GM23338 (cell line): ENCODE results near the gene AGPAT3. TPM values are rescaled to one million over a fixed set of nuclear protein-coding genes. Genes with fewer than 3 reads are reported as not detected.

Experiments used
- ATAC-seq: fragments of 200-7000 bp; cut with Tn5 transposase; 3 replicates; pipeline ENCODE4 v1.9.1; 2020
- DNase-seq: peaks from one replicate; pipeline ENCODE4 v3.0.0-alpha.2; 2015; ENCODE audit warnings: low spot score
- H2AFZ ChIP-seq: fragments of 200-600 bp; sonication (generic); 2 replicates; pipeline ENCODE4 v1.8.0; 2016; ENCODE audit warnings: antibody characterized with exemption, mild to moderate bottlenecking, moderate library complexity
- H3F3A ChIP-seq: fragments of 200-600 bp; sonication (generic); replicated peaks from 2 replicates; pipeline ENCODE4 v1.8.0; 2017; ENCODE audit warnings: antibody characterized with exemption, mixed run types, low read depth
- H3K27ac ChIP-seq: fragments of 200-600 bp; sonication (generic); 2 replicates; pipeline ENCODE4 v1.6.1; 2016; ENCODE audit warnings: low read depth
- H3K27me3 ChIP-seq: fragments of 200-600 bp; sonication (generic); 2 replicates; pipeline ENCODE4 v1.8.0; 2016; ENCODE audit warnings: mild to moderate bottlenecking, mixed run types, moderate library complexity; ENCODE audit not compliant: insufficient read depth
- H3K36me3 ChIP-seq: fragments of 200-600 bp; sonication (generic); 2 replicates; pipeline ENCODE4 v1.8.0; 2016; ENCODE audit warnings: mild to moderate bottlenecking; ENCODE audit not compliant: insufficient read depth
- H3K4me1 ChIP-seq: fragments of 200-600 bp; sonication (generic); 2 replicates; pipeline ENCODE4 v1.8.0; 2016; ENCODE audit warnings: mild to moderate bottlenecking, moderate library complexity; ENCODE audit not compliant: insufficient read depth
- H3K4me2 ChIP-seq: fragments of 200-600 bp; sonication (generic); 2 replicates; pipeline ENCODE4 v1.7.1; 2017; ENCODE audit warnings: mixed run types
- H3K4me3 ChIP-seq: fragments of 200-600 bp; sonication (generic); 2 replicates; pipeline ENCODE4 v1.6.1; 2016; ENCODE audit warnings: mixed run types
- H3K79me2 ChIP-seq: fragments of 200-600 bp; sonication (generic); replicated peaks from 2 replicates; pipeline ENCODE4 v1.8.0; 2017; ENCODE audit warnings: mild to moderate bottlenecking; ENCODE audit not compliant: insufficient read depth
- H3K9me2 ChIP-seq: fragments of 200-600 bp; sonication (generic); 2 replicates; pipeline ENCODE4 v1.8.0; 2017; ENCODE audit not compliant: insufficient read depth
- H4K20me1 ChIP-seq: fragments of 200-600 bp; sonication (generic); replicated peaks from 2 replicates; pipeline ENCODE4 v1.8.0; 2017; ENCODE audit warnings: mild to moderate bottlenecking; ENCODE audit not compliant: insufficient read depth
- H3K27ac Mint-ChIP-seq: 2 replicates; pipeline ENCODE4 v1.8.0; 2020; ENCODE audit warnings: inconsistent platforms, mild to moderate bottlenecking, moderate library complexity, mixed read lengths
- H3K27me3 Mint-ChIP-seq: 3 replicates; pipeline ENCODE4 v1.8.0; 2022; ENCODE audit warnings: low read depth, mild to moderate bottlenecking, moderate library complexity, mixed read lengths, inconsistent platforms; ENCODE audit not compliant: insufficient read depth, poor library complexity
- H3K36me3 Mint-ChIP-seq: 3 replicates; pipeline ENCODE4 v1.8.0; 2021; ENCODE audit warnings: low read depth, mild to moderate bottlenecking, inconsistent platforms, moderate library complexity, mixed read lengths
- H3K4me1 Mint-ChIP-seq: 3 replicates; pipeline ENCODE4 v1.8.0; 2020; ENCODE audit warnings: mild to moderate bottlenecking, inconsistent platforms, mixed read lengths
- H3K4me3 Mint-ChIP-seq: 3 replicates; pipeline ENCODE4 v1.8.0; 2021; ENCODE audit warnings: moderate library complexity, mild to moderate bottlenecking, inconsistent platforms, mixed read lengths
- H3K9me3 Mint-ChIP-seq: 3 replicates; pipeline ENCODE4 v1.8.0; 2020; ENCODE audit warnings: moderate library complexity, mild to moderate bottlenecking, inconsistent platforms, mixed read lengths
- CREB1 ChIP-seq: fragments of 250-450 bp; sonication (Bioruptor Pico); IDR thresholded peaks from 2 replicates; pipeline ENCODE4 v1.5.0; 2020; ENCODE audit warnings: low read depth, mild to moderate bottlenecking, moderate library complexity
- EZH2 ChIP-seq: fragments of 200-600 bp; sonication (generic); IDR thresholded peaks from one replicate; pipeline ENCODE4 v1.8.0; 2017; ENCODE audit warnings: antibody characterized with exemption, mild to moderate bottlenecking, low read depth; ENCODE audit not compliant: unreplicated experiment
- EZH2phosphoT487 ChIP-seq: fragments of 200-600 bp; sonication (generic); IDR thresholded peaks from one replicate; pipeline ENCODE4 v1.8.1; 2018; ENCODE audit warnings: antibody characterized with exemption; ENCODE audit not compliant: unreplicated experiment
- JUNB ChIP-seq: IDR thresholded peaks from one replicate; pipeline ENCODE4 v1.6.1; 2016; ENCODE audit warnings: antibody characterized with exemption; ENCODE audit not compliant: unreplicated experiment
- NANOG ChIP-seq: IDR thresholded peaks from 2 replicates; pipeline ENCODE4 v1.6.1; 2016; ENCODE audit warnings: antibody characterized with exemption, borderline replicate concordance
- POLR2AphosphoS5 ChIP-seq: IDR thresholded peaks from 2 replicates; pipeline ENCODE4 v1.6.1; 2016; ENCODE audit warnings: antibody characterized with exemption, low read depth
- STAT1 ChIP-seq: IDR thresholded peaks from one replicate; pipeline ENCODE4 v1.6.1; 2016; ENCODE audit warnings: antibody characterized with exemption; ENCODE audit not compliant: unreplicated experiment
- ZNF114 ChIP-seq: fragments of 250-450 bp; sonication (Bioruptor Pico); IDR thresholded peaks from 2 replicates; pipeline ENCODE4 v1.5.0; 2020; ENCODE audit warnings: mild to moderate bottlenecking, moderate library complexity
- ZNF331 ChIP-seq: fragments of 250-450 bp; sonication (Bioruptor Pico); IDR thresholded peaks from 2 replicates; pipeline ENCODE4 v1.5.0; 2020; ENCODE audit warnings: low read depth, mild to moderate bottlenecking, moderate library complexity
- ZNF462 ChIP-seq: fragments of 250-450 bp; sonication (Bioruptor Pico); IDR thresholded peaks from 2 replicates; pipeline ENCODE4 v1.5.0; 2020; ENCODE audit warnings: mild to moderate bottlenecking, moderate library complexity
- polyA plus RNA-seq: library from polyadenylated mRNA; unstranded; fragments of >200 nt; fragmentation: Nextera tagmentation; extraction: Ambion mirVana; gene quantifications from 2 replicates; pipeline ENCODE4 v1.2.1, GENCODE V29; 2016
- total RNA-seq: library from RNA; depleted of rRNA; stranded (reverse); fragments of >200 nt; shearing (Covaris generic); gene quantifications from 2 replicates; pipeline ENCODE4 v1.2.3, GENCODE V29; 2014
- TF ChIP-seq, protein P1 (sequence below): IDR thresholded peaks from 2 replicates; pipeline ENCODE4 v1.6.1; 2016; ENCODE audit warnings: antibody characterized with exemption
- TF ChIP-seq, protein P2 (sequence below), 2 experiments: fragments of 200-600 bp in 1 of 2; sonication (generic) in 1 of 2; conservative IDR thresholded peaks; 2 replicates each; pipeline versions ENCODE4 v1.5.1 to v1.6.1; 2016 to 2017; ENCODE audit warnings: antibody characterized with exemption in 2 of 2, low read depth in 2 of 2, mild to moderate bottlenecking in 2 of 2, moderate library complexity in 1 of 2
- TF ChIP-seq, protein P3 (sequence below): IDR thresholded peaks from one replicate; pipeline ENCODE4 v1.6.1; 2018; ENCODE audit warnings: antibody characterized with exemption; ENCODE audit not compliant: unreplicated experiment

The AGPAT3 gene
- total and polyA plus RNA-seq, 2 experiments from 2014 or later: 2.1 to 6.1 TPM

- Histone ChIP-seq H3K4me1 (peaks cover 10% of the 10 kb centered on the region), H3K9me2 (no peaks in the 10 kb centered on the region), H3K4me2 (no peak overlapping the region), H4K20me1 (no peaks in the 10 kb centered on the region), H3K79me2 (no peaks in the 10 kb centered on the region), H3K27me3 (no peaks in the 10 kb centered on the region), H3K4me3 (no peak overlapping the region), H3K36me3 (no peaks in the 10 kb centered on the region), H3K27ac (no peak overlapping the region), H2AFZ (no peak overlapping the region), H3F3A (0 out of 2 replicates have a peak, but pooled peaks cover 4% of the 10 kb centered on the region)
- no peak for DNase-seq
- Mint-ChIP-seq H3K27me3 (peaks cover 29% of the 10 kb centered on the region), H3K36me3 (no peaks in the 10 kb centered on the region), H3K27ac (no peak overlapping the region), H3K4me1 (peaks cover 40% of the 10 kb centered on the region), H3K4me3 (no peak overlapping the region), H3K9me3 (no peaks in the 10 kb centered on the region; the same call in 2 of the 3 replicates)
- no peak for ATAC-seq
- TF ChIP-seq ZNF331 (CRISPR knock-in tag): no peak
- TF ChIP-seq ZNF462: no peak
- no peak for TF ChIP-seq EZH2phosphoT487
- no peak for TF ChIP-seq CREB1 (CRISPR knock-in tag)
- TF ChIP-seq, protein P1, sequence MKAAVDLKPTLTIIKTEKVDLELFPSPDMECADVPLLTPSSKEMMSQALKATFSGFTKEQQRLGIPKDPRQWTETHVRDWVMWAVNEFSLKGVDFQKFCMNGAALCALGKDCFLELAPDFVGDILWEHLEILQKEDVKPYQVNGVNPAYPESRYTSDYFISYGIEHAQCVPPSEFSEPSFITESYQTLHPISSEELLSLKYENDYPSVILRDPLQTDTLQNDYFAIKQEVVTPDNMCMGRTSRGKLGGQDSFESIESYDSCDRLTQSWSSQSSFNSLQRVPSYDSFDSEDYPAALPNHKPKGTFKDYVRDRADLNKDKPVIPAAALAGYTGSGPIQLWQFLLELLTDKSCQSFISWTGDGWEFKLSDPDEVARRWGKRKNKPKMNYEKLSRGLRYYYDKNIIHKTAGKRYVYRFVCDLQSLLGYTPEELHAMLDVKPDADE: no peak
- no peak for TF ChIP-seq JUNB
- TF ChIP-seq STAT1: no peak
- TF ChIP-seq, protein P2, sequence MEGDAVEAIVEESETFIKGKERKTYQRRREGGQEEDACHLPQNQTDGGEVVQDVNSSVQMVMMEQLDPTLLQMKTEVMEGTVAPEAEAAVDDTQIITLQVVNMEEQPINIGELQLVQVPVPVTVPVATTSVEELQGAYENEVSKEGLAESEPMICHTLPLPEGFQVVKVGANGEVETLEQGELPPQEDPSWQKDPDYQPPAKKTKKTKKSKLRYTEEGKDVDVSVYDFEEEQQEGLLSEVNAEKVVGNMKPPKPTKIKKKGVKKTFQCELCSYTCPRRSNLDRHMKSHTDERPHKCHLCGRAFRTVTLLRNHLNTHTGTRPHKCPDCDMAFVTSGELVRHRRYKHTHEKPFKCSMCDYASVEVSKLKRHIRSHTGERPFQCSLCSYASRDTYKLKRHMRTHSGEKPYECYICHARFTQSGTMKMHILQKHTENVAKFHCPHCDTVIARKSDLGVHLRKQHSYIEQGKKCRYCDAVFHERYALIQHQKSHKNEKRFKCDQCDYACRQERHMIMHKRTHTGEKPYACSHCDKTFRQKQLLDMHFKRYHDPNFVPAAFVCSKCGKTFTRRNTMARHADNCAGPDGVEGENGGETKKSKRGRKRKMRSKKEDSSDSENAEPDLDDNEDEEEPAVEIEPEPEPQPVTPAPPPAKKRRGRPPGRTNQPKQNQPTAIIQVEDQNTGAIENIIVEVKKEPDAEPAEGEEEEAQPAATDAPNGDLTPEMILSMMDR (conservative IDR thresholded peaks at IDR 0.05; ENCODE audit: low read depth in 2 of 2): no peak
- TF ChIP-seq, protein P3, sequence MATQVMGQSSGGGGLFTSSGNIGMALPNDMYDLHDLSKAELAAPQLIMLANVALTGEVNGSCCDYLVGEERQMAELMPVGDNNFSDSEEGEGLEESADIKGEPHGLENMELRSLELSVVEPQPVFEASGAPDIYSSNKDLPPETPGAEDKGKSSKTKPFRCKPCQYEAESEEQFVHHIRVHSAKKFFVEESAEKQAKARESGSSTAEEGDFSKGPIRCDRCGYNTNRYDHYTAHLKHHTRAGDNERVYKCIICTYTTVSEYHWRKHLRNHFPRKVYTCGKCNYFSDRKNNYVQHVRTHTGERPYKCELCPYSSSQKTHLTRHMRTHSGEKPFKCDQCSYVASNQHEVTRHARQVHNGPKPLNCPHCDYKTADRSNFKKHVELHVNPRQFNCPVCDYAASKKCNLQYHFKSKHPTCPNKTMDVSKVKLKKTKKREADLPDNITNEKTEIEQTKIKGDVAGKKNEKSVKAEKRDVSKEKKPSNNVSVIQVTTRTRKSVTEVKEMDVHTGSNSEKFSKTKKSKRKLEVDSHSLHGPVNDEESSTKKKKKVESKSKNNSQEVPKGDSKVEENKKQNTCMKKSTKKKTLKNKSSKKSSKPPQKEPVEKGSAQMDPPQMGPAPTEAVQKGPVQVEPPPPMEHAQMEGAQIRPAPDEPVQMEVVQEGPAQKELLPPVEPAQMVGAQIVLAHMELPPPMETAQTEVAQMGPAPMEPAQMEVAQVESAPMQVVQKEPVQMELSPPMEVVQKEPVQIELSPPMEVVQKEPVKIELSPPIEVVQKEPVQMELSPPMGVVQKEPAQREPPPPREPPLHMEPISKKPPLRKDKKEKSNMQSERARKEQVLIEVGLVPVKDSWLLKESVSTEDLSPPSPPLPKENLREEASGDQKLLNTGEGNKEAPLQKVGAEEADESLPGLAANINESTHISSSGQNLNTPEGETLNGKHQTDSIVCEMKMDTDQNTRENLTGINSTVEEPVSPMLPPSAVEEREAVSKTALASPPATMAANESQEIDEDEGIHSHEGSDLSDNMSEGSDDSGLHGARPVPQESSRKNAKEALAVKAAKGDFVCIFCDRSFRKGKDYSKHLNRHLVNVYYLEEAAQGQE: no peak
- no peak for TF ChIP-seq POLR2AphosphoS5
- TF ChIP-seq EZH2: no peak
- TF ChIP-seq ZNF114 (CRISPR knock-in tag): no peak
- TF ChIP-seq NANOG: no peak
Measured at GRCh38 chr21:43922949-43923348, 57.9 kb downstream of the AGPAT3 start.
